ENCODE results near the gene GSTA2. TPM values are rescaled to one million over a fixed set of nuclear protein-coding genes. Genes with fewer than 3 reads are reported as not detected.
"Not testable (repeated sequence)": the region's sequence is repeated elsewhere in the genome, so short reads cannot be mapped to it uniquely, and the experiment has no call there.

Gene GSTA2
- not detected in 2 replicates for total RNA-seq (2014; rRNA removed; shearing (Covaris generic))
- polyA plus RNA-seq (2014; cell fraction: nucleus; rRNA removed), result not detected in 2 replicates

DNA sequence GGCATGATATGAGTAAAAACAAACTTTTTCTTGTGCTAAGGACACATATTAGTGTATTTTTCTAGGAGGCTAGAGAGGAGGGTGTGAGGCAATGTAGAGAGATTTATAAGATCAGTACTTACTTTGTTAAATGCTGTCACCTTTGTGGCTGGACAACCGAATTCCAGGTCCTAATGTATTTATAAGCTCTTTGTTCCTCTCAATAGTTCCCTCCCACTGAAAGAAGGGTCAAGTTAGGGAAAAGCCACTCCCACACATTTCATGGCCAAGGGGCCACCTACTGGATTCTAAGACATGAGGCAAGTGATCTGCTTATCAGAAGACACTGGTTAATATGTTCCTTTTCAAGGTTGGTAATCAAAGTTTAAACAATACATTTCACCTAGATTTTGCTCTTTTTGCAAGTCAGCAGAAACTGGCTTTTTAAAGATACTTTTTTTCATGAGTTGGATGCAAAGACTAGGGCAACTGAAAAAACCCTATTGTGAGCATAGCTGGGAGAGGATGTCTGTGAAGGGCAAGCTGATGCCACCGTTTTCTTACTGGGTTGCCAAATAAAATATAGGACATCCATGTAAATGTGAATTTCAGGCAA is at the start of gene GSTA2:
GSTA2 (minus strand) TSS at position 154 of the 595 bp plus-strand sequence. CDS start 5,528 bp downstream, outside the sequence.
- DNase-seq (ENCODE audit: extremely low read depth, low read depth), result not testable (repeated sequence)

DNA sequence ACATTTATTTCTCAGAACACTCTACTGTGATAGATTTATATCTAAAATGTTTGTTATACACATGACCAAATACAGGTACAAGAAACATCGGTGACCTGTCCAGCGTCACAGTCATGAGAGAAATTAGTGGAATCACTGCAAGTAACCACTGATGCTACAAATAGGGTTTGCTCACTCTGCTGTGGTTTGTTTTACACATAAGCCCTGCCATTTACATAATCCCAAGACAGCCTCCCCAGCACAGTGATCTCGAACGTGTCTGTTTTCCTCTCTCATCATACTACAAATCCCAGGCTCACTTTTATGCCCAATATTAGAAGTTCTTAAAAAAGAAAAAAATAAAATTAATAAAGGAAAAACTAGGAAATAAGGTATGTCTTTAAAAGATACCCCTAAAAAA is 46.5 kb upstream of the GSTA2 start:
- not testable (repeated sequence) for DNase-seq (ENCODE audit: extremely low read depth, low read depth)

DNA sequence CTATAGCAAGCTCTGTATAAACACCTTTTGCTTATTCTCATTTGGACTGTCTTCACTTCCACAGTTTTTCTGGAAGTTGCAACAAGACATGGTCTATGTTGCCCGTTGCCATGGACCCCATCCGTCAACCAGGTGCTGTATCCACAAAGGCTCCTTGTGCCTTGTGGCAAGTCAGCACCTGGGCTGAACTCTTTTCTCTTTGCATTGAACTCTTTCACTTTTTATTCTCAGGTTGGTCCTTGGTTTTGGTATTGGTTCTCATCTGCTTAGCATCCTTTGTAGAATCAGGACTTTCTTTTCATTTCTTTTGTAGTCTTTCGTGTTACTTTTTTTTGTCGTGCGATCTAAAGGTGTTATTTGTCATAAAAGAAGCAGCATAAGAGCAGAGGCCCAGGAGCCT is 45.4 kb upstream of the GSTA2 start:
- DNase-seq (ENCODE audit: extremely low read depth, low read depth), result no peak

DNA sequence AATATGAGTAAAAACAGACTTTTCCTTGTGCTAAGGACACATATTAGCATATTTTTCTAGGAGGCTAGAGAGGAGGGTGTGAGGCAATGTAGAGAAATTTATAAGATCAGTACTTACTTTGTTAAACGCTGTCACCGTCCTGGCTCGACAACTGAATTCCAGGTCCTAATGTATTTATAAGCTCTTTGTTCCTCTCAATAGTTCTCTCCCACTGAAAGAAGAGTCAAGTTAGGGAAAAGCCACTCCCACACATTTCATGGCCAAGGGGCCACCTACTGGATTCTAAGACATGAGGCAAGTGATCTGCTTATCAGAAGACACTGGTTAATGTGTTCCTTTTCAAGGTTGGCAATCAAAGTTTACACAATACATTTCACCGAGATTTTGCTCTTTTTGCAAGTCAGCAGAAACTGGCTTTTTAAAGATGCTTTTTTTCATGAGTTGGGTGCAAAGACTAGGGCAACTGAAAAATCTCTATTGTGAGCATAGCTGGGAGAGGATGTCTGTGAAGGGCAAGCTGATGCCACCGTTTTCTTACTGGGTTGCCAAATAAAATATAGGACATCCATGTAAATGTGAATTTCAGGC is 40.5 kb upstream of the GSTA2 start, which contains the start of gene GSTA1:
GSTA1 (minus strand) TSS at position 149 of the 588 bp plus-strand sequence. CDS start 4,549 bp downstream, outside the sequence.
- not testable (repeated sequence) for DNase-seq (ENCODE audit: extremely low read depth, low read depth)

DNA sequence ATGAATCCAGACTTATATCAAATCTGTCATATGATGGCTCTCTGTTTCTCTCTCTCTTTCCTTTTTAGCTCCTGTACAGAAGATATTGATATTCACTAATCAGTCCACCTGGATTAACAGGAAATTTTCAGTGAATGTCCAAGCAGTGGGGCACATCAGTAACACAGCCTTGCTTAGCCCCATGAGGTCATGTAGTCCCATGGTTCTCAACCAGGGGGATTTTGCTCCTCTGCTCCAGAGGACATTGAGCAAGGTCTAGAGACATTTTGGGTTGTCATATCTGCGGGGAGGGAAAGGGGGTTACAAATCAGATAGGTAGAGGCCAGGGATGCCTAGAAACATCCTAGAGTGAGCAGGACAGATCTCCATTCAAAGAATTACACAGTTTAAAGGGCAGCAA is 39.5 kb upstream of the GSTA2 start:
- no peak for DNase-seq (ENCODE audit: extremely low read depth, low read depth)

DNA sequence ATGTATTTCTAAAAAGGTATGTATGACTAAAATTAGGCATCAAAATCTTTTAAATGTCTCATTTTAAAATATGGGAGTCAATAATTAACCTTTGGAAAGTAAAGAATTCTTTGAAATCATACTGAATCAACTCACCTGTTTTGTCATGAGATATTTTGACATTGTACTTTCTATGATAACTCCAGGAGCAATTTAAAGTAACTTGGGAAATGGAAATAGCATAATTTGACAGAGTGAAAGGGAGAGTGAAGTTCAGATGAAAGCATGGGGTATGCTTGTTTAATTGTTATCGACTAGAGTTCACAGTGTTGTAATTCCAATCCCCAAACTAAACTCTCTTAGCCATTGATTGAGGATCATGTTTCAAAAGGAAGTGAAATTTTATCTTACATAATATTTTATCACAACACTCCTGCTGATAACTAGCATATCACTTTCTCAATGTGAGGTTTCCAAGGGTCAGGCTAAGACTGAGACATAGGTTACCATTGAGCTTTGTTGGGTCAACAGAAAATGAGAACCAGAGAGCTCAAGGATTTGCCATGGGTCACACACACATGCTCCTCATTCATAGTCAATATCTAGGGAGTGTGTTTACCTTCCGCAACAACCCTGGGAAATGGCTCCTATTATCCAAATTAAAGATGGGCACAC is 38.0 kb upstream of the GSTA2 start:
- no peak for DNase-seq (ENCODE audit: extremely low read depth, low read depth)

DNA sequence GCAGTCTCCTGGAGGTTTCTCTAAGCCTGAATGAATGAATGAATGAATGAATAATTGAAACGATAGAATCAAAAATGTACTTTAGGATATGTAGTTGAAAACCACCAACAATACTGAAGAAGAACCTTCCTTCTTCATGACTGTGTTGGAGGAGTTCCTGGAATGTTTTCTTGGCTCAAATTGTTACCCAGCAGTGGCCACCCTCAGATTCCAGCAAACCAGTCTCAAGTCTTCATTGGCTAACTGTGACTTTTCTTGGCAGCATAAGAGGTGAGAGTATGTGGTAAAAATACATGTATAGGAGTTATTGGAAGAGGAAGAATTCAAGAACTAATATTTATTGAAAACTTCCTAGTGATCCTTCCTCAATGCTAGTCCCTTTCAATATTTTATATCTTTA is 36.0 kb upstream of the GSTA2 start:
- not testable (repeated sequence) for DNase-seq (ENCODE audit: extremely low read depth, low read depth)

DNA sequence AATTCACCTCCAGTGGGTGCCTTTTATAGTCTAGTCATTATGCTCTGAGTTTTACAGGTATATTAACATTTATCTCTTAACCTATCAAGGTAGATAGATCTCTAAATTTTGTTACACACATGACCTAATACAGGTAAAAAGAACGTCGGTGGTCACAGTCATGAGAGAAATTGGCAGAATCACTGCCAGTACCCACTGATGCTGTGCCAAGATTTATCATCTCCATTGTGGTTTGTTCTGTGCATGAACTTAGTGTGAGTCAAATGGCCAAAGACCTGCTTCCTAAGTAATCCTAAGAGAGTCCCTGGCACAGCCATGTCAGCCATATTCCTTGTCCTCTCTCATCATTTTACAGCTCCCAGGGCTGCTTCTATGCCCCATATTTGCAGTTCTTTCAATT is 31.1 kb upstream of the GSTA2 start:
- not testable (repeated sequence) for DNase-seq (ENCODE audit: extremely low read depth, low read depth)

DNA sequence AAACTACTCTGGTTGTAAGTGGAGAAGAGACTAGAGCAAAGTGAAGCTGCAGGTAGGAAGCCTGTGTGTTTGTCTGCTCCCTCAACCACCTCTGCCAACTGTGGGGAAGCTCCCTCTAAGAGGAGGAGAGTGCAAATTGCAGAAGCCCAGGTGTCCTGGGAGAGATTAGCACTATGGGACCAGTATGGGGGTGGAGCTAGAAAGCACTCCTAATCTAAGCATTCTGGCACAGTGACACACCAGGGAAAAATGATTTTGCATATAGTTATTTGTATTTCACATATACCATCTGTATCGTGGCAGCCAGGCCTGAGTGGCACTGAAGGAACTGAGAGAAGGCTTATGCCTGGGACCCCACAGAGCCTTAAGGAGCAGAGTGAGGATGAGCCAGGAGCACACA is 27.6 kb upstream of the GSTA2 start:
- DNase-seq (ENCODE audit: extremely low read depth, low read depth), result no peak

DNA sequence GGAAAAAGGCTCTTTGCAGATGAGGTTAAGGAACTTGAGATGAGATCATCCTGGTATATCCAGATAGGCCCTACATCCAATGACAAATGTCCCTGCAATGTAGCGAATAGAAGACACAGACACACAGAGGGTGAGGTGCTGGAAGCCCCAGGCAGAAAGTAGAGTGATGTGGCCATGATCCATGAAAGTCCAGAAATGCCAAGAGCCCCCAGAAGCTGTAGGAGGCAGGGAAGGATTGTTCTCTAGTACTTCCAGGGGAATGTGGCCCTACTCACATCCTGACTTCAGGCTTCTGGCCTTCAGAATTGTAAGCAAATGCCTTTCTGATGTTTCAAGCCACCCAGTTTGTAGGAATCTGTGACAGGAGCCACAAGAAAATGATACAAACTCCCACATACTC is 26.4 kb upstream of the GSTA2 start:
- DNase-seq (ENCODE audit: extremely low read depth, low read depth), result not testable (repeated sequence)

DNA sequence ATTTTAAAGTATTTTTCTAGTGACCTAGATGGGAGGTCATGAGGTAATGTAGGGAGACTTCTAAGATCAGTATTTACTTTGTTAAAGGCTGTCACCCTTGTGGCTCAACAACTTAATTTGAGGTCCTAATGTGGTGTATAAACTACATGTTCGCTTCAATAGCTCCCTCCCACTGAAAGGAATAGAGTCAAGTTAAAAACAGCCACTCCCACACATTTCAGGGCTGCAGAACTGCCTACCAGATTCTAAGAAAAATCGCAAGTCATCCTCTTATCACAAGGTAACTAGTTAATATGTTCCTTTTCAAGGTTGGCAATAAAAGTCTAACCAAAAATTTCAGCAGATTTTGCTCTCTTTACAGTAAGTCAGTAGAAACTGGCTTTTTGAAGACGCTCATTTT is 25.2 kb upstream of the GSTA2 start:
- no peak for DNase-seq (ENCODE audit: extremely low read depth, low read depth)

DNA sequence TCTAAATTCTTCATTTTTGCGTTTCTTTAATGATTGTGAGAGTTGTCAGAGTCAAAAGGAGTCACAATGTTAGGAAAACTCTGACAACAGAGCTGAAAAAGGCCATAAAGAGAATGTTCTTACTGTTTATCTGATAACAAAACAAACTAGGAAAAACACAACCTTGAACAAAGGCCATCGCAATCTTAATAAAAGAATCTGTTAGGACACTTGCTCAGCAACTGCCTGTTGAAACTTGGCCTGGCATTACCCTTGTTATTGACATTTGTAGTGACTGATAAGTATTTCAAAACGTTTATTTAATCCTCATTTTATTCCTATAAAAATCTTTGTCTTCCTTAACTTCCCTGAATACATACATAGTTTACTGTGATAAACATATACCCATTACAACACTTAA is 24.6 kb upstream of the GSTA2 start:
- no peak for DNase-seq (ENCODE audit: extremely low read depth, low read depth)

DNA sequence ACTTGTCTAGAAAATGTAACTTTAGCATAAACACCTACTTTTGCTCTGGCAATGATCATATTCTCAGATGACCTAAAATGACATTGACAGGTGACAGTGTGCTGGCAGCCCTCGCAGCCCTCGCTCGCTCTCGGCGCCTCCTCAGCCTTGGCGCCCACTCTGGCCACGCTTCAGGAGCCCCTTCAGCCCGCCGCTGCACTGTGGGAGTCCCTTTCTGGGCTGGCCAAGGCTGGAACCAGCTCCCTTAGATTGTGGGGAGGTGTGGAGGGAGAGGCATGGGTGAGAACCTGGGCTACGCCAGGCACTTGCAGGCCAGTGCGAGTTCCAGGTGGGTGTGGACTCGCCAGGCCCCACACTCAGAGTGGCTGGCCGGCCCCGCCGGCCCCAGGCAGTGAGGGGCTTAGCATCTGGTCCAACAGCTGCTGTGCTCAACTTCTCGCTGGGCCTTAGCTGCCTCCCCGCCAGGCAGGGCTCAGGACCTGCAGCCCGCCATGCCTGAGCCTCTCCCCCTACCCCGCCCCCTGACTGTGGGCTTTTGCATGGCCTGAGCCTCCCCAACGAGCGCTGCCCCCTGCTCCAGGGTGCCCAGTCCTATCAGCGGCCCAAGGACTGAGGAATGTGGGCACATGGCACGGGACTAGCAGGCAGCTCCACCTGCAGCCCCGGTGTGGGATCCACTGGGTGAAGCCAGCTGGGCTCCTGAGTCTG is 23.1 kb upstream of the GSTA2 start:
- DNase-seq (ENCODE audit: extremely low read depth, low read depth), result no peak

DNA sequence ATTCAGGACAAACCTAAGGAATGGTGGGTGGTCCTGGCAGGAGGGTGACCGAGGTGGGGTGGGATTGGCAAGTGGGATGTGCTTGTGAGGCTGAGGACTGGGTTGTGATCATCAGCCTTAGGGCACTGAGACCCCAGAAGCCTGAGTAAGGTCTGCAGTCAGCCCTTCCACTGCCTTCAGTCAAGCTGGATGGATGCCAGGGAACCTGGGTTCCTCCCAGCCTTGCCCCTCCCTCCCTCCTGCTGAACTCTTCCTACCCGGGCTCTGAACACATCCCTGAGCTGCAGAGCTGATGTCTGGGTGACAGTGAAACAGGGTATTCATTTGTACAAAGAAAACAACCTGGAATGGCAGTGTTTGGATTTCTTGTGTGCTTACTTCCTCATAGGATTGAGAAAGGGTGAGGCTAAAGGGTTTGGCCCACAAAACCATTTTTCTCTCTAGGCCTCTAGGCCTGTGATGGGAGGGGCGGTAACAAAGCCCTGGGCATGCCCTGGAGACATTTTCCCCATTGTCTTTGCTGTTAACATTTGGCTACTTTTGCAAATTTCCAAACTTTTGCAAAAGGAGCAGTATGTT is 19.5 kb upstream of the GSTA2 start:
- not testable (repeated sequence) for DNase-seq (ENCODE audit: extremely low read depth, low read depth)

DNA sequence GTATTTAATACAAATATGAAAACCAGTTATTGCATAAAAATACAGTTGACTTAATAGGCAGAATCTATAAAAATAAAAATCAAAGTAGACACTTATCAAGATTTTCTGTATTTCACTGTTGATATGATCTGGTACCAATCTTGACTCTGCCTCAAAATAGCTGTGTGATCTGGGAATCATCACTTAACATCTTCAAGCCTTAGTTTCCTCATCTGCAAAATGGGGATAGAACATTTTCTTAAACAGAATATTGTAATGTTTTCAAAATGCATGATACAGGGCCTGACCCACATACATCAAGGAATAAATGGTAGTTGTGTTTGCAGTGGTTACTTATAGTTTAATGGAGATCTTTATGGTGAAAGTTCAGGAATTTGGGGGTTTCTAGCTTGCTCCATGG is 18.9 kb upstream of the GSTA2 start:
- DNase-seq (ENCODE audit: extremely low read depth, low read depth), result not testable (repeated sequence)

DNA sequence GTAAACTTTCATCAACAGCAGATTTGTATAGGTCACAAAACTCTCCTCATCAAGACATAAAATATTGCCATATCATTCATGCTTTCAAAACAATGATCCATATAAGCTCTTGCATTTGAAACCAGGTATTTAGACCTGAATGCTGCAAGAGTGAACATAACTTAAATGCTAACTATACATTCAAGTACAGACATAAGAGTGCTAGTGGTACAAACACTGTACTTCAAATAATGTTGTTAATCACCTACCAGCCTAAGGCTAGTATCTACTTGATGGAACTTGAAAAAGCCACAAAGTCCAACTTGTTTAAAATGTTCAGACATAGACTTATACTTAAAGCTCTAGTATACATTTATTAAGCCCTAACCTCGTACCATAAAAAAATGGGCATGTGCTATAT is 16.0 kb upstream of the GSTA2 start:
- no peak for DNase-seq (ENCODE audit: extremely low read depth, low read depth)

DNA sequence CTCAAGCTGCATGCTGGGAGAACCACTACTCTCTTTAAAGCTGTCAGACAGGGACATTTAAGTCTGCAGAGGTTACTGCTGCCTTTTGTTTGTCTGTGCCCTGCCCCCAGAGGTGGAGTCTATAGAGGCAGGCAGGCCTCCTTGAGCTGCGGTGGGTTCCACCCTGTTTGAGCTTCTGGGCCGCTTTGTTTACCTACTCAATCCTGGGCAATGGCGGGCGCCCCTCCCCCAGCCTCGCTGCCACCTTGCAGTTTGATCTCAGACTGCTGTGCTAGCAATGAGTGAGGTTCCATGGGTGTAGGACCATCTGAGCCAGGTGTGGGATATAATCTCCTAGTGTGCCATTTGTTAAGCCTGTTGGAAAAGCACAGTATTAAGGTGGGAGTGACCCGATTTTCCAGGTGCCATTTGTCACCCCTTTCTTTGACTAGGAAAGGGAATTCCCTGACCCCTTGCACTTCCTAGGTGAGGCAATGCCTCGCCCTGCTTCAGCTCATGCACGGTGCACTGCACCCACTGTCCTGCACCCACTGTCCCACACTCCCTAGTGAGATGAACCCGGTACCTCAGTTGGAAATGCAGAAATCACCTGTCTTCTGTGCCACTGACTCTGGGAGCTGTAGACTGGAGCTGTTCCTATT is 13.6 kb upstream of the GSTA2 start:
- DNase-seq (ENCODE audit: extremely low read depth, low read depth), result not testable (repeated sequence)

DNA sequence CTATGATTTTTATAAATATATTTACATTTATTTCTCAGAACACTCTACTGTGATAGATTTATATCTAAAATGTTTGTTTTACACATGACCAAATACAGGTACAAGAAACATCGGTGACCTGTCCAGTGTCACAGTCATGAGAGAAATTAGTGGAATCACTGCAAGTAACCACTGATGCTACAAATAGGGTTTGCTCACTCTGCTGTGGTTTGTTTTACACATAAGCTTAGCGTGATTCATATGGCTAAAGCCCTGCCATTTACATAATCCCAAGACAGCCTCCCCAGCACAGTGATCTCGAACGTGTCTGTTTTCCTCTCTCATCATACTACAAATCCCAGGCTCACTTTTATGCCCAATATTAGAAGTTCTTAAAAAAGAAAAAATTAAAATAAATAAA is 6.1 kb upstream of the GSTA2 start:
- DNase-seq (ENCODE audit: extremely low read depth, low read depth), result not testable (repeated sequence)

DNA sequence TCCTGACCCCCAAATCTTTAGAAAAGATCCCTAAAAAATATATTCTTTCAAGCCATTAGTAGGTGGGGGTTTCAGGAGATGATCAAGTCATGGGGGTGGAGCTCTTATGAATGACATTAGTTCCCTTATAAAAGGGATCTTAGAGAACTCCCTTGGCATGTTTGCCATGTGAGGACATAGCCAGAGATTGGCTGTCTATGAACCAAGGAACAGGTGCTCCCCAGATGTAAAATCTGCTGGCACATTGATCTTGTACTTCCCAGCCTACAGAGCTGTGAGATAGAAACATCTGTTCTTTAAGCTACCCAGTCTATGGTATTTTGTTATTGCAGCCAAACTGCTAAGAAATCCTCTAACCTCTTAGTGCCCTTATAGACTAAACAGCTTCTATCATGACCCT is 4.4 kb upstream of the GSTA2 start:
- DNase-seq (ENCODE audit: extremely low read depth, low read depth), result not testable (repeated sequence)

Measured in NCI-H460 (cell line).